ENCODE results near the gene HLX.

HLX gene

DNA sequence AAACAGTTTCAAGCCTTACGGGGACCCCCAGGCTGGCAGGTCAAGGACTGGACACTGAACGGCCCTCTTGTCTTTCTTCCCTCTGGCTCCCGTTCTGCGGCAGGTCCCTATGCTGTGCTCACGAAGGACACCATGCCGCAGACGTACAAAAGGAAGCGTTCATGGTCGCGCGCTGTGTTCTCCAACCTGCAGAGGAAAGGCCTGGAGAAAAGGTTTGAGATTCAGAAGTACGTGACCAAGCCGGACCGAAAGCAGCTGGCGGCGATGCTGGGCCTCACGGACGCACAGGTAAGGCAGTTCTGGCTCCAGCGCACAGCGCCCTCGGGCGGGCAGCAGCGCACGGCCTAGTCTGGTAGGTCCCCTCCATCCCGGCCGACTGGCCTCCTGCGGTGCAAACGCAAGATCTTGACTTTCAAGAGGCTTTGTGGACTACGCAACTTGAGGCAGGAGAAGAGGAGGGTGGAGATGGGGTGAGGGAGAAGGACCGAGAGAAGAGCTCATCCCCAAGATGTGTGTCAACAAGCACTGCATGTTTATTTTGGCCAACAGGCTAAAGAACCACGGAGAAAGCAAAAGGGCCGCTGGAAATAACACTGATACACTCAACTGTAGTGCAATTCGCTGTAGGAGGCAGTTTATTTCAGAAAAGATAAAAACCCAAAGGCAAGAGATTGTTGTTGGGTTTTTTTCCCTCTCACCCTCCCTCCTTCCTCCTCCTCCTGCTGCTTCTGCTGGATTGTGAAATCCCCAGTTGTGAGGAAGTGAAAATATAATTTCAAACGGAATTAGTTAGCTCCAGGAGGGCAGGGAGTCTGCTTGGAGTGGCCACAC, 3.0 kb downstream of the HLX start:
- no peak for DNase-seq (ENCODE audit: low read depth)

DNA sequence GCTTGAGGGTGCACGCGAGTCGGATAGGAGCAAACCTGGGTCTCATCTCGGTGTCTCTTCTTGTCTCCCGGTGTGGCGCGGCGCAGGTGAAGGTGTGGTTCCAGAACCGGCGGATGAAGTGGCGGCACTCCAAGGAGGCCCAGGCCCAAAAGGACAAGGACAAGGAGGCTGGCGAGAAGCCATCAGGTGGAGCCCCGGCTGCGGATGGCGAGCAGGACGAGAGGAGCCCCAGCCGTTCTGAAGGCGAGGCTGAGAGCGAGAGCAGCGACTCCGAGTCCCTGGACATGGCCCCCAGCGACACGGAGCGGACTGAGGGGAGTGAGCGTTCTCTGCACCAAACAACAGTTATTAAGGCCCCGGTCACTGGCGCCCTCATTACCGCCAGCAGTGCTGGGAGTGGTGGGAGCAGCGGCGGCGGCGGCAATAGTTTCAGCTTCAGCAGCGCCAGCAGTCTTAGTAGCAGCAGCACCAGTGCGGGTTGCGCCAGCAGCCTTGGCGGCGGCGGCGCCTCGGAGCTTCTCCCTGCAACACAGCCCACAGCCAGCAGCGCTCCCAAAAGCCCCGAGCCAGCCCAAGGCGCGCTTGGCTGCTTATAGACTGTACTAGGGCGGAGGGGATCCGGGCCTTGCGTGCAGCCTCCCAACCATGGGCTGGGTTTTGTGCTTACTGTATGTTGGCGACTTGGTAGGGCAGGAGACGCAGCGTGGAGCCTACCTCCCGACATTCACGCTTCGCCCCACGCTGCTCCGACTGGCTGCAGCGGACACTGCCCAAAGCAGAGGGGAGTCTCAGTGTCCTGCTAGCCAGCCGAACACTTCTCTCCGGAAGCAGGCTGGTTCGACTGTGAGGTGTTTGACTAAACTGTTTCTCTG, 5.1 kb downstream of the HLX start:
- DNase-seq (ENCODE audit: low read depth) = no peak

DNA sequence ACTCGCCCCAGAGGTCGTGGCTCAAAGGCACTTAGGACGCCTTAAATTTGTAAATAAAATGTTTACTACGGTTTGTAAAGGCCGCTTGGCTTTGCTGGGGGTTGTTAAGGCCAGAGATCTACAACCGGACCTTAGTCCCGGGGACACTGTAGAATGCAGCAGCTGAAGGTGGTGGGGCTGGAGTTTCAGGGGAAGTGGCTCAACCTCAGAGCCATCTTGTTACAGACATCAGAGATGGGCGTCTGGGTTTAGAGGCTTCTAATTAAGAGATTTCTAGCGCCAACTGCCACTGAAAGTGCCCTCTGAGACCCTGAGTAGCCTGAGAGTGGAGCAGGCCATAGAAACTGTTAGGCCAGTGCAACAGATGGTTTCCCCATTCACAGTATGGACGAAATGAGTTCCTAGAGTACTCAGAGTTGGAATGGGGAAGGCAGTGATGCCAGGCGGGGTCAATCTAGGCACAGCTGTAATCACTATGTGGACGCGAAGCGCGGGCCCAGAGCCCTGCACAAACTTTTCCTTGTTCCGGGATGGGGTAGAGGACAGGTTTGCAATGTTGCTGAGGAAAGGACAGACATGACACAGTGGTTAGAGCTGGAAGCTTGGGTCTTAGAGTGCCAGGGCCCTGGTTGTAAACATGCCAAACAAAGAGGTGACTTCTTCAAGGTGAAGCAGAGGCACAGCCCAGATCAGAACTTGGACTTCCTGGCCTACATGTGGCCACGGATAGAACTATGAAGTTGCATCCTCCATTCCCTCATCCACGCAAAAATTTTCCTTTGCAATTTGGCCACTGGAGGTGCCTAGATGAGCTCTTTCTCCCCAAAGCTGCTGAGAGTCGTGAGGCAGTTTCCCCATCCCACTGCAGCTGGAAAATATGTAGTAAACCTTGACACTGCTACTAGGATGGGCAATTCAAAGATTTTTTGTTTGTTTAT, 6.0 kb downstream of the HLX start:
- DNase-seq (ENCODE audit: low read depth) = no peak

DNA sequence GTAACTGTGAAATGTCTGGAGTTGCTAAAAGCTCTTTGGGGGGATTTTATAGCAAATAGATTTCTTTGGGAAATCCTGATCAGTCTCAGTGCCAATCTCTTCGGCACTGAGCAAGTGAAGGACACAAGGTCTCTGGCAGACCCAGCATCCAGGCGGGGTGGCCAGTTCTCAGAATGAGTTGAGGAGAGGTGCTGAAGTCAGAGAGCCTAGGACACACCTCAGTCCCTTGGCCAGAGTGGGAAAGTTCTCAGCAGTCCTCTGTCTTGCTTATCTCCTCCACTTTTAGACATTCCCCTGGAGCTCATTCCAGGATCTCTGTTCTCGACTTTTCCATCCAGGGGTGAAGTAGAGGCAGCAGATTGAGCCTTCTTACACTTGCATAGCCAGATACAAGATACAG, 6.7 kb downstream of the HLX start:
- no peak for DNase-seq (ENCODE audit: low read depth)

DNA sequence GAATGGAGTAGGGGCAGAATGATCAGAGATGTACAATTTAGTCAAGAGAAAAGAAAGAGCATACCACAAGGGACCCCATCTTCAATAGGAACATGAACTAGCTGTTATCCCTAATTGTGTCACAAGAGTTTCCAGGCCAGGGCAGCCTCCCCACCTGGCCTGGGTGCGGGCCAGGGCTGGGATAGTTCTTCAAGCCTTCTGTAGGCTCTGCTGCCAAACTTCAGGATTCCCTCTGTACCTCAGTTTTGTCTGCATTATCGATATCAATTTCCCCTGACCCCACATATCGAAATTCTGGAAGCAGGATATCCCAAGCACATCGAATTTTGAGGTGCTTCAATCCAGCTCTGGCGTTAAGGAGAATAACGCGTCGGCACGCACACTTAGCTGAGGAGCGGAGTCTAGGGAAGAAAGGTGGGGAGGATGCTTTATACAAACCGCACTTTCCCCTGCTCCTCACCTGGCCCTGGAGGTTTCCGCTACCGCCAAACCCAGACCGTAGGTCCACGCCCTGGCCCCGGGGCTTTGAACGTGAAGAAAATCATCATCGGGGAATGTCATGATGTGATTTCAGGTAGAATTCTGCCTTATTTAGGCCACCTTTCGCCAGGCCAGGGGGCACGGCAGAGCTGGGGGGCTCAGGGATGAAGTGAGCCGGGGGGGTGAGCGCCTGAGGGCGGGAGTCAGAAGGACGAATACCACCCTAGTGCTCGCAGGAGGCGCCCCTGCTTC, 7.4 kb downstream of the HLX start:
- no peak for DNase-seq (ENCODE audit: low read depth)

DNA sequence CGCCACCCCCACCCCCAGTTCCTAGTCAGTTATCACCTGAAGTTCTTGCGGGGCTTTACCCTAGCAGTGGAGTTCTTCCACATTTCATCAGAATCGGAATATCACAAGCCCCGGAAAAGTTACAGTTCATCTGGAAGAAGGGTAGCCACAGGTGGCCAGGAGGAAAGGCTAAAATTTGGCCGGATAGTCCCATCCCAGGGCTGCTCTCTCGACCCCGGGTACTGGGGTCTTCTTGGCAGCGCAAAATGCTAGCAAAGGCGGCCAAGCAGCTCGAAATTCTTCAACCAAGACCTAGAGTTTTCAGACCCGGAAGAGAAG, 7.9 kb downstream of the HLX start:
- no peak for DNase-seq (ENCODE audit: low read depth)

DNA sequence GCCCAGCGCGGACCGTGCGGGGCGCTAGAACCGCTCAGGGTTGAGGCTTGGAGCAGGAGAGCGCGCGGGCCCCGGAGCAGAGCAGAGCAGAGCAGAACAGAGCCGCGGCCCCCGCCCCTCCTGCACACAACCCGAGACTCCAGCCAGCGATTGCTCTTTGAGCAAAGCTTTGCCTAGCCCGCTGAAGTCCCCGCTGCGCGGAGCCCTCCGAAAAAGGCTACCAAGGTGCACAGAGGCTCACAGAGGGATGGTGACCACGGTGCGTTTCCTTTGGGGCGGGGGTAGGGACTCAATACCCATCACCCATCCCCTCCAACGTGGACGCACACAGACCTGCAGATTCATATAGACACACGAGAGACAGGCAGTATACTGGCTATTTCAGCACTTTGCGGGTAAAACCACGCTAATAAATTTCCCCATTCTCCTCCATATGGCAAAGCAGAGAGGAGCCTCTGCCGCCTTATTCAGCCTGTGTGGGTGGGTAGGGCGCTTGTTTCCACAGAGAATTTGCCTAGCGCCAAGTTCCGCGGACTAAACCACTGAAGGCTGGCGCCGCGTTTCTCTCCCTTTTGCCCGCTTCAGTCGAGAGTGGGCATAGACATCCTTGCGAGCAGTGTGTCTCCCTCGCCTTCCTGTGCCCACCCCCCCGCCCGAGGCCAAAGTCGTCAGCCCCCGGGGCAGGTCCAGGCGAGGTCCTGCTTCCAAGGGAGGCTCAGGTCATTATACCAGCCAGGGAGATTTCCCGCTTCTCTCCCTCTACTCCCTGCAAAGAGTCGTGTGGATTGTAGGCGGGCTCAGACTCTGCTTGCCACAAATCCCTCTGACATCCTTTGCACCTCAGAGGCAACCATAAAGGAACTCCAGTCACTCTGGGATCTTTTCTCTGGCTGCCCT, 8.5 kb downstream of the HLX start:
- DNase-seq (ENCODE audit: low read depth) = no peak

DNA sequence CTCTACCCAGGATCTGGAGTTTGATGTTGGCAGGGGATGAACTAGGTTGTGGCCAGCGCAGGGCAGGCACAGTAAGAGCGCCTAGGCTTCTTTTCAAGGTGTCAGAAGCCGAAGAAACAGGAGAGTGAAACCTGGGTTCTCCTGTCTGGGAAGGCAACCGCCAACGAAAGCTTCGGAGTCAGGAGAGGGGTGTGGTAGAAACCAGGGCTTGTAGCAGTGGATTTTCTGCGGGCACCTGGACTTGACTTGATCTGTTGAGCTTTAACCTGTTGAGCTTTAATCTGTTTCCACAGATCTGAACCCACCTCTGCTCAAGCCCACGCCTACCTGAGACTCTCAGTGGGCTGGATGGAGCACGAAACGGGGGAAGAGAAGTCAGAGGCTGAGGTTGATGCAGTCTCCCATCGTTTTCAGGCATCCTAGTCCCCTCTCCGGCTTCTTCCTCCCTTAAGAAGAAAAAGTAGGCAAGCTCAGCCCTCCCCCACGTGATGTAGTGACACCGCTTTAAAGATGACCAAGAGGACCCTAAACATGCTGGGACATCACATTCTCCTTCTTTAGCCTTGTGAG, 9.3 kb downstream of the HLX start:
- no peak for DNase-seq (ENCODE audit: low read depth)

DNA sequence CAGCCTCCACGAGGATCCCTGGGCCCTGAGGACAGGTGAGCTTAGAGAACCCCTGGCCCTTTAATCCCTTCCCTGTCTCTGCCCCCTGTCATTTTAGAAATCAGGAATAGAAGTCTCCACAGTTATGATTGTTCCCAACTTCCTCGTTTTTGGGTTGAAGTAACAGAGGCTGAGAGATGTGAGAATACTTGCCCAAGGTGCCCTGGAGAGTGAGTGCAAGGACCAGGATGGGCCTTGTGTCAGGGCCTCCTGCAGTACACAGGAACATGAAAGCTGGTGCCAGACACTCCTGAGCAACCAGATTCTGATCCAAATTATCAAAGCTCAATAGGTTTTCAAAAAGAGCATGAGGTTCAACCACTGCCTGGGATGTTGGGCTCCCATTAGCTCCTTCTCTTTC, 10.1 kb downstream of the HLX start:
- no peak for DNase-seq (ENCODE audit: low read depth)

DNA sequence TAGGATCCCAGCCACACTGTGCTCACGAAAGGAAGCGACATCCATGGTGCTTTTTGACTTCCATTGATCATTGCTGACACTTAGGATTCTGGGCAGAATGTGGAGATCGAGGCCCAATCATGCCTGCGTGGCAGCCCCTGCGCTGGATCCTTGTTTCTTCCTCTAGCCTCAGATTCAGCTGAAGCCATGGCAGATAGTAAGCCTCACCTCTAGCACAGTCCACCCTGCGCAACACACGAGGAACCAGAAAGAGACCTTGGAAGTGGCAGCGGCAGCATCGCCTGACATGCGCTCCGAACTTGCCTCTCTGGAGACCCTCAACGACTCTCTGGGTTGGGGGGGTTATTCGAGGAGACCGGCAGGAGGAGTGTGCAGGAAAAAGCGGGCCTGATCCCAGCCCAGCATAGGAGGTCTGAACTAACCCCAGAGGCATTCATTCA, 10.6 kb downstream of the HLX start:
- DNase-seq (ENCODE audit: low read depth) = no peak

DNA sequence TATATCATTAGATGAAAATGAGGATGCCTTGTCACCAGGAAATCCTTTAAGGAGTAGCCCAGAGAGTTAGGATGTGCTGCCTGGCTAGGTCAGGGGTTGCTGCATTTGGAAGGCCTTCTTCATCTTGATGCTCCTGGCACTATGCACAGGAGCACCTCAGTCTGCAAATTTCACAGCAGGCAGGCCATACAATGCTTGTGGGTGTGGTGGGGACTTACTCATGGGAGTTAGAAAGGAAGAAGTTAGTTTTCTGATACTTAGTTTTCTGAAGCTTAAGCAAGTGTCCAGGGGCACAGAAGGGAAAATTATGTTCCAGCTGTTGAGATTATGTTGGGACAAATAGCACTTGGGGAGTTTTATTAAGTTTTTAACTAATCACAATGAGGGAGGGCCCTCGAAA, 11.4 kb downstream of the HLX start:
- no peak for DNase-seq (ENCODE audit: low read depth)

DNA sequence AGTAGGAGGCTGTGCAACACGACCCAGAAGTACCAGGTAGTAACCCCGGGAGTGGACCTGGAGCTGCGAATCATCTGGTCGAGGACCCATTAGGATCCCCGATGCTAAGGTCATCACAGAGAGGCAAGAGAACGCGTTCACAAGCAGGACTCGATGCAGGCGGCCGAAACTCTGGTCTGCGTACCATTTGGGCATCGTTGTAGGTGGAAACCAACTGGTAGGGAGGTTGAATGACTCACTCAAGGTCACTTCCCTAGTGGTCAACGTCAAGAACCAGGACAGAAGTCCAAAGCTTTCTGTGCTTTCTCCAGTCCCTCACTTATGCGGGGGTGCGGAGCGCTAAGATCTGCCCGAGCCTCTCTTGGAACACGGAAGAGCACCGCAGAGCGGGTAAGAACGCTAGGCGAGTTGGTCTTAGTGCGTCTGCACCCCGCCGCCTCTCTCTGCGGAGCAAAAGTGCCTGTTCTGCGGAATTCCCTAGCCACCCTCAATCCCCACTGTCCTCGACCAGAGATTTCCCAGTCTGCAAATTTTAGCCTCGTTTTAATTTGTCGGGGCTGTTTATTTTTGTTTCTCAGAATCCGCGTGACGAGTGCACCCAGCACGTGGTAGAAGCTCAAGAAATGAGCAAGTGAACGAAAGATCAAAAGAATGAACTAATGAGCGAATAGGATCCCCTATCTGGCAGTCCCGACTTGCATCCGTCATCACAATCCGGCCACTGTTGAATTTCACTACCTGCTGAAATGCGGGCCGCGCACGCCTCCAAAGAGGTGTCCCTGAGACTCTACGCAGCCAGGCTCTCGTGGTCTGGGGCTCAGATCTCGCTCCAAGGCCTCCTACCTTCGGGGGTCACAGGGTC, 12.2 kb downstream of the HLX start:
- DNase-seq (ENCODE audit: low read depth) = no peak

DNA sequence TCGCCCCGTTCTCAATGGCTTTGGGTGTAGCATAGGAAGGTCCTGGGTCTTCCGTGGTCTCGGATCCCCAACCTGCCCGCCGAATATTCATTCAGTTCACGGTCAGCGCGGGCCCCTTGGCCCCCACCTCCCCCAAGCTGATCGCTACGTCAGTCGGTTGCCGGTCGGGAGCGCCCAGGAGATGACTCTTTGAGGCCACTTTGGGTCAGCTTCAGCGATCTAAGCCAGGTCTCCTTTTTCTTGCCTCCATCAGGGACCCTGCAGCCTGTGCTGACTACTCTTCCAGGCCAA, 12.8 kb downstream of the HLX start:
- DNase-seq (ENCODE audit: low read depth) = no peak

DNA sequence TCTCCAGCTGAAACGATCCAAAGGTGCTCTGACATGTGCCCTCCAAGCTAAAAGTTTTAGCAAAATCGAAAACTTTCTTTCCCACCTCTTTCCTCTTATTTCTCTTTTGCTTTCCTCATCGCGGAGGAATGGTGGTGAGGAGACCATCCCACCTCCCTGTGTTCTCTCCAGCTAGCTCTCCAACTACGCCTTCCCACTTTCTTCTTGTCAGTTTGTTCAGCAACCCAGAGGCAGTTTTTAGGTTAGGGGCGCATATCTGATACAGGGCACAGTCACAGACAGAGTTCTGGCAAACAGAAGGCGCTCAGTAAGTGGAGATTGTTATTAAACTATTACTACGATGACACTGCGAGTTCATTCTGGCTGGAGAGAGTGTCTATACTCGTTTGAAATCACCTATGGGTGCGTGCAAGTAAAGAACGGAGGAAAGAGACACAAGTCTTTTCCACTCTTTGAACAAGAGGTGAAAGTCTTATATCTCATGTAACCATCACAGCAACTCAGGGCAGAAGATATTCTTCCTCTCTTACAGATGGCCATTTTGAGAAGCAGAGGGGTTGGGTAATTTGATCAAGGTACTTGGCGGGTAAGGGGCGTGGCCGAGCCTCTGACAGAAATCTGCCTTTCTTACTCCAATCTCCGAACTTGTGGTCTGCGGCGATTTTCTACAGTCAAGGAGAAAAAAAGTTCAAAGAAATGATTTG, 13.9 kb downstream of the HLX start:
- DNase-seq (ENCODE audit: low read depth) = no peak

DNA sequence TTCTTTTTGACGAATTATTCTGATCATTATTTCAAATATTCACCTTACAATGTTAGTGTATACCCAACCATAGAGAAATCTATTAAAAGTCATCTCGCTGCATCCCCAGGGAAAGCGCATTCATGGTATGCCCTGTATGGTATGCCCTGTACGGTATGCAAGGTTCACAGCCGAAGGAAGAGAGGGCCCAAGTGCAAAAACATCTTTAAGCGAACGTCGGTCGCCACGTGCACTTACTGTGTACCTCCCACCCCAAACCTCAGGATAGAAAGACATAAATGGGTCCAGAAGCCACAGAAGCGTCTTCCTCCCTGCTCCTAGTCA, 14.4 kb downstream of the HLX start:
- DNase-seq (ENCODE audit: low read depth) = no peak

DNA sequence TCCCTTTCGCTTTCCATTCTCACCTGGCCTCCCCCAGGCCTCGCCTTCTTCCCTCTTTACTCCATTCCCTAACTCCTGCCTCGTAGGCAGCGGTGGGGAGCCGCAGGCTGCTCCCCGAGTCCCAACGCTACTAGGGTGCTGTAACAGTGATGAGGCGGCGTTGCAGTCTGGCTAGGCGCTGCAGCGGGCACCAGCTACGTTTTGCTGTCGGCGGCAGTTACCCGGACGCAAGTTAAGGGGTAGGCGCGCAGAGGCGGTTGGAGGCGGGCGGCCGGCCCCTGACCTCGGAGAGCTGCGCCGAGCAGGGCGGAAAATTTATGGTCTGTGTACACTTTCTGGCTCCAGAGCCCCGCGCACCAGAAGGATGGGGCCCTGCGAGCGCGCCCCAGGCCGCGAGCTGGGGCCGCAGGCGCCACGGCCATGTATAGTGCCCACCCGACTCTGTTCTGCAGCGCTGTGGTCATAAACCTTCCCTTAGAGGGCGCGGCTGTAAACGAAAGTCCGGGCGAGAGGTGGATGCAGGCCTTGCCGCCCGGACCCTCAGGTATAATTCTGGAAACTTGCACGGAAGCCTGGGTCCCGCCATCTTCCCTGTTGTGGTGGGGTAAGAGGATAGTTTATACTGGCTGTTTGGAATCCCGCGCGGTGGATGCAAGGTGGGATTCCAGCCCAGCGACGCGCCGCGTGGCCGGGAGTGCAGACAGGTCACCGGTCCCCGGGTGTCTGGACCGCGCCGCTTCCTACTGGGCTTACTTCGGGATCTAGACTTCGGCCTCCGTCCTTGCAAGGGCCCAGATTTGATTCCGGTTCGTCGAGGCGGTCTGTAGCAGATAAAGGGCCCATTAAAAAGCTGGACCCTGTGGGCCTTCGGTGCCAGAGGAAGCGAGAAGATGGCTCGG, 15.0 kb downstream of the HLX start:
- DNase-seq (ENCODE audit: low read depth) = no peak

DNA sequence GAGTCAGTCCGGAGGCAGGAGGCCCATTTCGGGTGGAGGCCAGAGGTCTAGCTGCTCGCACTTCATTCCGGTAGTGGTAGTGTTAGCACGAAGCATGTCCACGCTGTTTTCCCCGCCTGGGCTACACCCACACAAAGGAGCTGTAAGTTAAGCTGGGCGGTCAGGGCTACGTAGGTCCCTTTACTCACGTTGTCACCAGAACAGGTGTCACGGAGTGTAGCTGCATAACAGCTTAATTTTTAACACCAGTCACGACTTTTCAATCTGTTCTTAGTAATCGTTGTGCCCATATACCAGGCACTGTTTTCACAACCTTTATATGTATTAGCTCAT, 15.6 kb downstream of the HLX start:
- DNase-seq (ENCODE audit: low read depth) = no peak

DNA sequence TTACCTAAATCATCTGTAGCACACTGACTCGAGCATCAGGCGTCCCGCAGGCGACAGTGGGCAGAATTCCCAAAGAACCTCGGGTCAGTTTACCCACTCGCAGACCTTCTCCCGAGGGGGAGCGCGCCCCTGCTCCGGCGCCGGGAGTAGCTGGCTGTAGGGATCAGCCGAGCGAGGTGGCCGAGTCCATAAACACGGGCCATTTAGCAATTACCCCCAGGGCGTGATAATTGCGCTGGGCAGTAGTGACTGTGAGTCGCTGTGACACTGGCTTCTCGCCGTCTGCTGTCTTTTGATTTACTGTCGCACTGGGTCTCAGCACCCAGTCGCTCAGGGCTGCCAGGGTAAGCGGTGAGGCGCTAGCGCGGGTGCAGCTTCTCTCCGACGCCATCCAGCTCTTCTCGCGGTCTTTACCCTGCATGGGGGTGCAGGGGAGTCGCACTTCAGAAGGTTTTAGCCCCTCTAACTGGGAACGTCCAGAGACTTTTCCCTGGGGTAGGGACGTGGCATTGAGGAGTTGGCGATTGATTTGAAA, 16.2 kb downstream of the HLX start:
- DNase-seq (ENCODE audit: low read depth) = no peak

Measured in activated gamma-delta T cell treated with anti-CD3 and anti-CD28 coated beads, Interleukin-2, amount 50 U/mL, for 16 hours (primary cell).